ENCODE results near the gene ALDH16A1.
"Not testable (repeated sequence)": the region's sequence is repeated elsewhere in the genome, so short reads cannot be mapped to it uniquely, and the experiment has no call there.

The ALDH16A1 gene

GRCh38 chr19:49441960-49442350 lies 11.1 kb upstream of the ALDH16A1 start:
- no peak for DNase-seq

GRCh38 chr19:49442354-49442753 lies 10.7 kb upstream of the ALDH16A1 start:
- no peak for DNase-seq

GRCh38 chr19:49442771-49443365 lies 10.2 kb upstream of the ALDH16A1 start:
- DNase-seq, result peak; percentile 99

GRCh38 chr19:49443366-49444099 lies 9.5 kb upstream of the ALDH16A1 start:
- peak; percentile 97 for DNase-seq

- not testable (repeated sequence) for DNase-seq
Measured at GRCh38 chr19:49444100-49444700, 8.8 kb upstream of the ALDH16A1 start.

- DNase-seq, result no peak
Measured at GRCh38 chr19:49445997-49446396, 7.0 kb upstream of the ALDH16A1 start.

- DNase-seq, result peak; percentile 62
Measured at GRCh38 chr19:49447485-49448431, 5.3 kb upstream of the ALDH16A1 start.

- no peak for DNase-seq
Measured at GRCh38 chr19:49448432-49448786, 4.6 kb upstream of the ALDH16A1 start.

GRCh38 chr19:49450405-49450804 lies 2.6 kb upstream of the ALDH16A1 start:
- no peak for DNase-seq

GRCh38 chr19:49451430-49452181 lies 1.4 kb upstream of the ALDH16A1 start, which contains the start of gene PIH1D1:
PIH1D1 (minus strand) TSS chr19:49451814; CDS start chr19:49451574, 240 bp downstream.
- peak; percentile 99 for DNase-seq

- DNase-seq, result peak; percentile 57
Measured at GRCh38 chr19:49453757-49454240, 774 bp downstream of the ALDH16A1 start.

- no peak for DNase-seq
Measured at GRCh38 chr19:49455773-49456172, 2.7 kb downstream of the ALDH16A1 start.

GRCh38 chr19:49456326-49456725 lies 3.3 kb downstream of the ALDH16A1 start:
- DNase-seq, result no peak

- DNase-seq, result peak; percentile 81
Measured at GRCh38 chr19:49458567-49458903, 5.5 kb downstream of the ALDH16A1 start.

GRCh38 chr19:49459388-49459787 lies 6.4 kb downstream of the ALDH16A1 start:
- peak; percentile 48 for DNase-seq

GRCh38 chr19:49461130-49461529 lies 8.1 kb downstream of the ALDH16A1 start:
- not testable (repeated sequence) for DNase-seq

- DNase-seq, result no peak
Measured at GRCh38 chr19:49461656-49462055, 8.6 kb downstream of the ALDH16A1 start.

- no peak for DNase-seq
Measured at GRCh38 chr19:49462492-49462891, 9.5 kb downstream of the ALDH16A1 start.

GRCh38 chr19:49463960-49464740 lies 11.1 kb downstream of the ALDH16A1 start:
- DNase-seq, result no peak

- DNase-seq, result no peak
Measured at GRCh38 chr19:49465371-49465770, 12.3 kb downstream of the ALDH16A1 start.

- no peak for DNase-seq
Measured at GRCh38 chr19:49468199-49468598, 15.2 kb downstream of the ALDH16A1 start.

Data from islet precursor cell (in vitro differentiated cells).